Glutamatergic neuron (in vitro differentiated cells): ENCODE measurements around the gene SHISA5. TPM values are rescaled to one million over a fixed set of nuclear protein-coding genes. Genes with fewer than 3 reads are reported as not detected.
A peak's percentile ranks its signal among the peaks of the same experiment; 100 is the strongest.

Experiments
- DNase-seq: peaks from one replicate; pipeline ENCODE4 v3.0.0; 2022
- H3K27ac Mint-ChIP-seq: one replicate; pipeline ENCODE4 v1.8.0; 2020; ENCODE audit warnings: mild to moderate bottlenecking, mixed read lengths, inconsistent platforms; ENCODE audit not compliant: unreplicated experiment
- H3K27me3 Mint-ChIP-seq: one replicate; pipeline ENCODE4 v1.8.0; 2020; ENCODE audit warnings: mild to moderate bottlenecking, moderate library complexity, mixed read lengths, inconsistent platforms; ENCODE audit not compliant: unreplicated experiment
- H3K36me3 Mint-ChIP-seq: one replicate; pipeline ENCODE4 v1.8.0; 2020; ENCODE audit warnings: mild to moderate bottlenecking, mixed read lengths, inconsistent platforms; ENCODE audit not compliant: unreplicated experiment
- H3K4me1 Mint-ChIP-seq: one replicate; pipeline ENCODE4 v1.8.0; 2020; ENCODE audit warnings: mild to moderate bottlenecking, low read depth, mixed read lengths, inconsistent platforms; ENCODE audit not compliant: unreplicated experiment
- H3K4me3 Mint-ChIP-seq: one replicate; pipeline ENCODE4 v1.8.0; 2020; ENCODE audit warnings: mild to moderate bottlenecking, mixed read lengths, inconsistent platforms; ENCODE audit not compliant: unreplicated experiment
- H3K9me3 Mint-ChIP-seq: one replicate; pipeline ENCODE4 v1.8.0; 2020; ENCODE audit warnings: mild to moderate bottlenecking, moderate library complexity, mixed read lengths, inconsistent platforms; ENCODE audit not compliant: unreplicated experiment
- CTCF ChIP-seq: fragments of 200-600 bp; sonication (generic); IDR thresholded peaks from one replicate; pipeline ENCODE4 v1.5.0; 2021; ENCODE audit not compliant: partially characterized antibody, unreplicated experiment
- total RNA-seq: library from RNA; stranded (reverse); fragmentation: NEBNext Ultra II Directional; extraction: Animal tissue kit (Norgen Biotek cat#: 25700); gene quantifications from one replicate; pipeline ENCODE4 v1.2.1, GENCODE V29; 2021; ENCODE audit not compliant: unreplicated experiment

SHISA5 gene
- total RNA-seq, 1 donor from 2014 or later: 261 TPM

GRCh38 chr3:48467110-48467454, 36.9 kb downstream of the SHISA5 start:
- DNase-seq: no peak
- Mint-ChIP-seq H3K27me3 (peaks cover 12% of the 10 kb centered on the region), H3K36me3 (peaks cover 7% of the 10 kb centered on the region), H3K4me3 (peak overlapping the region; percentile 64), H3K4me1 (peaks cover 27% of the 10 kb centered on the region), H3K9me3 (peaks cover 12% of the 10 kb centered on the region), H3K27ac (peak overlapping the region; percentile 98)
- TF ChIP-seq CTCF: no peak

GRCh38 chr3:48466386-48467109, 37.4 kb downstream of the SHISA5 start:
- DNase-seq: no peak
- Mint-ChIP-seq H3K36me3 (peaks cover 7% of the 10 kb centered on the region), H3K27me3 (peaks cover 12% of the 10 kb centered on the region), H3K4me3 (no peak overlapping the region), H3K27ac (peak overlapping the region; percentile 98), H3K4me1 (peaks cover 27% of the 10 kb centered on the region), H3K9me3 (peaks cover 12% of the 10 kb centered on the region)
- no peak for TF ChIP-seq CTCF

GRCh38 chr3:48465531-48466378, 38.2 kb downstream of the SHISA5 start:
- peaks cover 27% of the 10 kb centered on the region for H3K4me1 Mint-ChIP-seq
- H3K27ac Mint-ChIP-seq: peak overlapping the region; percentile 98
- DNase-seq: peak; percentile 89
- H3K36me3 Mint-ChIP-seq: peaks cover 7% of the 10 kb centered on the region
- peaks cover 12% of the 10 kb centered on the region for H3K27me3 Mint-ChIP-seq
- H3K4me3 Mint-ChIP-seq: peak overlapping the region; percentile 79
- TF ChIP-seq CTCF: no peak
- H3K9me3 Mint-ChIP-seq: peaks cover 12% of the 10 kb centered on the region

GRCh38 chr3:48465237-48465530, 38.8 kb downstream of the SHISA5 start:
- peaks cover 7% of the 10 kb centered on the region for H3K36me3 Mint-ChIP-seq
- no peak for DNase-seq
- H3K27me3 Mint-ChIP-seq: peaks cover 12% of the 10 kb centered on the region
- peaks cover 12% of the 10 kb centered on the region for H3K9me3 Mint-ChIP-seq
- no peak for TF ChIP-seq CTCF
- H3K4me3 Mint-ChIP-seq: peak overlapping the region; percentile 79
- H3K27ac Mint-ChIP-seq: peak overlapping the region; percentile 98
- peaks cover 27% of the 10 kb centered on the region for H3K4me1 Mint-ChIP-seq

GRCh38 chr3:48464713-48465221, 39.2 kb downstream of the SHISA5 start:
- TF ChIP-seq CTCF: no peak
- peaks cover 7% of the 10 kb centered on the region for H3K36me3 Mint-ChIP-seq
- peaks cover 12% of the 10 kb centered on the region for H3K9me3 Mint-ChIP-seq
- no peak for DNase-seq
- H3K4me1 Mint-ChIP-seq: peaks cover 24% of the 10 kb centered on the region
- H3K27me3 Mint-ChIP-seq: peaks cover 12% of the 10 kb centered on the region
- no peak overlapping the region for H3K27ac Mint-ChIP-seq
- no peak overlapping the region for H3K4me3 Mint-ChIP-seq
